ENCODE measurements around the gene EMCN. TPM values are rescaled to one million over a fixed set of nuclear protein-coding genes. Genes with fewer than 3 reads are reported as not detected.

The EMCN gene
- total RNA-seq, 4 donors from 2014 or later: 24.5 to 64.8 (median 32.4) TPM

DNA sequence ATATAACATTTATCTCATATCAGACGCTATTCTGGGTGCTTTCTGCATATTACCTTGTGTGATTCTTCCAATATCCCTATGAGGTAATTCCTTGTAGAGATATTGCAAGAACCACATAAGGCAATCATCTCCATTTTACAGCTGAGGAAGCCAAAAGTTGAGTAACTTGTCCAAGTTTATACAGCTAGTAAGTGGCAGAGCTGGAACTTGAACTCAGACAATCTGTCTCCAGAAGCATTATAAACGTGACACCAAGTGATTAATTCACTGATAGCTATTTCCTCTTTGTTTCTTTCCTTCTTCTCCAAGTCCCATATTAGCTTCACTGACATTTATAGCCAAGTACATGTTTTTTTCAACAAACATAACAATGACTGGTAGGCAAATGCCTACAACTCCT lies 7.3 kb downstream of the EMCN start:
- TF ChIP-seq, protein P1, sequence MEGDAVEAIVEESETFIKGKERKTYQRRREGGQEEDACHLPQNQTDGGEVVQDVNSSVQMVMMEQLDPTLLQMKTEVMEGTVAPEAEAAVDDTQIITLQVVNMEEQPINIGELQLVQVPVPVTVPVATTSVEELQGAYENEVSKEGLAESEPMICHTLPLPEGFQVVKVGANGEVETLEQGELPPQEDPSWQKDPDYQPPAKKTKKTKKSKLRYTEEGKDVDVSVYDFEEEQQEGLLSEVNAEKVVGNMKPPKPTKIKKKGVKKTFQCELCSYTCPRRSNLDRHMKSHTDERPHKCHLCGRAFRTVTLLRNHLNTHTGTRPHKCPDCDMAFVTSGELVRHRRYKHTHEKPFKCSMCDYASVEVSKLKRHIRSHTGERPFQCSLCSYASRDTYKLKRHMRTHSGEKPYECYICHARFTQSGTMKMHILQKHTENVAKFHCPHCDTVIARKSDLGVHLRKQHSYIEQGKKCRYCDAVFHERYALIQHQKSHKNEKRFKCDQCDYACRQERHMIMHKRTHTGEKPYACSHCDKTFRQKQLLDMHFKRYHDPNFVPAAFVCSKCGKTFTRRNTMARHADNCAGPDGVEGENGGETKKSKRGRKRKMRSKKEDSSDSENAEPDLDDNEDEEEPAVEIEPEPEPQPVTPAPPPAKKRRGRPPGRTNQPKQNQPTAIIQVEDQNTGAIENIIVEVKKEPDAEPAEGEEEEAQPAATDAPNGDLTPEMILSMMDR (IDR thresholded peaks at IDR 0.05): no peak
- DNase-seq (ENCODE audit: low spot score): no peak
- no peak for ATAC-seq (ENCODE audit: low FRiP score)

DNA sequence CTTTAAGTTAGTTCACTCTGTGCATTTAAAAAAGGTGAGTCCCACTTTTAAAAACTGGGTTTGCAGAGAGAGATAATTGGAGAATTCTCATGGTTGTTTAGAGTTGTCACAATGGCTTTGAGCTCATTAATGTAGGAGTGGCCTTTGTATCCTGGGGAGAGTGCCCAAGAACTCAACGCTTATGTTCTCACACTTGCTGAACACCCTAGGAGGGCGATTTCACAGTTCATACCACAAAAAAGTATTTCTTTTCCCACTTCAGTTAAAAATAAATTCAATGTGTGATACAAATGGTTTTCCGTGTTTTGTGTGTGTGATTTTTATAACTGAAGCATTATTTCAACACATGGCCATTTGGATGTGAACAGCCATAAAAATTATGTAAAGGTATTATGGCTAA lies 8.4 kb downstream of the EMCN start:
- TF ChIP-seq, protein P1 (IDR thresholded peaks at IDR 0.05): no peak
- DNase-seq (ENCODE audit: low spot score) (no peak), ATAC-seq (ENCODE audit: low FRiP score) (no peak)

DNA sequence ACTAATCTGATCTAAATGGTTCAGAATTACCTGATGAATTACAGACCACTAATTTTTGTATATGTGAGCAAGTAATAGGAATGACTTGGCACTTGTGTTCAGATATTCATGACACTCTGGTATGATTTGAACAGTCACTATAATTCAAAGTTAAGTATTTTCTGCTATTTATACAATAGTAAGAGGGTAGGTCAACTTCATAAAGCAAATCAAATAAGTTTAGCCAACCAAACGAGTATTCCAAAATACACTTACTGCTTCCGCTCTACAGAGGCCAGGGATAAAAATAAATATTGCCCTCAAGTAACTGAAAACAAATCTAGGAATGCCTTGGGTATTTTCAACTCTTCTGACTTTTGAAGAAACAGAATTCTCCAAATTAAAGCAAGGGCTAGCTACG lies 9.1 kb downstream of the EMCN start:
- DNase-seq (ENCODE audit: low spot score) (no peak), ATAC-seq (ENCODE audit: low FRiP score) (no peak)
- TF ChIP-seq, protein P1 (IDR thresholded peaks at IDR 0.05): no peak

DNA sequence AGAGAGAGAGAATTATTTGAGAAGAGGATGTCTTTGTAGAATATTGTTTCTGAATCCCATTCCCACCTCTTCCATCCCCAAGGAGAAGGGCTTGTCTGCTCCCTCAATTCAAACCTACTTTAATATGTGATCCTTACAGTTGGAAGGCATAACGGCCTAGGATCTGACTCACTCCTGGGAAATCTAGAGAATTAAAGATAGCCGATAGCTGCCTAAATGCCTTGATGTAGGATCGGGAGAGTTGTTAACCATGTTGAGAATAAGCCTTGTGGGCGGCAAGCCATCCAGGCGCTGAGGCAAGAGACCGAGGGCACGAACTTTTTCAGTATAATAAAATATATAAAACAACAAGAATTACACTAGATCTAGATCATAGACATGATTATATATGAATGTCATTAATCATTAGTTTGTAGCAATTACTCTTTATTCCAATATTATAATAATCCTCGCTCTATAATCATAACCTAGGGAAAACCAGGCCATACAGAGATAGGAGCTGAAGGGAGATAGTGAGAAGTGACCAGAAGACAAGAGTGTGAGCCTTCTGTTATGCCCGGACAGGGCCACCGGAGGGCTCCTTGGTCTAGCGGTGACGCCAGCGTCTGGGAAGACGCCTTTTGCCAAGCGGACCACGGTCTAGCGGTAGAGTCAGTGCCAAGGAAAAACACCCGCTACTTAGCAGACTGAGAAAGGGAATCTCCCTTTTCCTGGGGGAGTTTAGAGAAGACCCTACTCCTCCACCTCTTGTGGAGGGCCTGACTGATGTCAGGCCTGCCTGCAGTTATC lies 13.5 kb downstream of the EMCN start:
- ATAC-seq (ENCODE audit: low FRiP score) (no peak), DNase-seq (ENCODE audit: low spot score) (no peak)
- TF ChIP-seq, protein P1 (IDR thresholded peaks at IDR 0.05): no peak

DNA sequence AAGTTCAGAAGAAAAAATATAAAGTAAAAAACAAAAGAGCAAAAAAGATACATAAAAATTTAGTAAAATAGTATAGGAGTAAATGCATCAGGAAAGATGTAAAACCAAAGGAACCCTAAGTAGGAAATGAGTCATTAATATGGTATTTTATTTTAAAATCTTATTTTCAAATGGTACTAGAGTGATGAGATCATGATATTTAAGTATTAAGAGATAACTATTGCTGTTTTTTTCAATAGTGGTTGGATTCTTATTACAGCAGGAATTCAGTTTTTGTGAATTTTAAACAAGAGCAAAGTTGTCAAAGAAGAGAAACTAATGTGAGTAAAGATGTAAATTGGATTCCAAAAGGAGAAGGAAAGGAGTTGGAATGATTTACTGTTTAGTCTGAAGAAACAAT lies 20.0 kb downstream of the EMCN start:
- no peak for ATAC-seq (ENCODE audit: low FRiP score)
- TF ChIP-seq, protein P1 (IDR thresholded peaks at IDR 0.05): no peak
- DNase-seq (ENCODE audit: low spot score): no peak

DNA sequence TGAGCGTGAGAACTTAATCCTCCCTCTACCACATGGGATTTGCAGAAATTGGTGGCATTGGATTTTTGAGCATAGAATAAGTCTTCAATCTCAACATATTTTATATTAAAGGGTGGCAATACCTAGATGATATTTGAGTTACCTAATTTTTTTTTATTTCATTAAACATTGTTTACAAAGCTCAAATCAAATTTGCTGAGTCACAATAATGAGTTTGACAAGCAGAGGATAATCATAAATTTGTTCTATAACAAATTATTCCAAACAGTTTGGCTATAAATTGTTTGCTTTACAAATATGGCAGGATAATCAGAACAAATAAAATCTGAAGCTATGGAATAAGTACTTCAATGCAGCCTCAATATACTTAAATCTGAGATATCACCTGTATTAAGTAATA lies 22.7 kb downstream of the EMCN start:
- TF ChIP-seq, protein P1 (IDR thresholded peaks at IDR 0.05): no peak
- no peak for ATAC-seq (ENCODE audit: low FRiP score)
- no peak for DNase-seq (ENCODE audit: low spot score)

DNA sequence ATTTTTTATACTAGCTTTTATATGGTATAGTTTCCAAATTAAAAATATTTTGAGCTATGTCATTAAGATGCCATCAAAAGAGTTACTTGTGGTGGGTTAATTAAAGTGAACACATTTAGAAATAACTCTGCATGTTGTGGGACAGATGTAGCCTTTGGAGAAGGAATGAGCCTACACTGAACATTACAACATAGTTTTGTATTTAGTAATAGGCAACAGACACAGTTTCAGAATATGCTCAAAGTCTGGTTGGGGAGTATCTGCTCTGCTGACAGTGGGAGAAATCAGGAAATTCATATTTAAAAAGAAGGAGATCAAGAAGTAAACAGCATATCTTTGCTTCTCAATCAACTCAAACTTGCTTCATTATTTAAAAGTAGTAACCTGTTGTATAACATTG lies 23.7 kb downstream of the EMCN start:
- TF ChIP-seq, protein P1 (IDR thresholded peaks at IDR 0.05): no peak
- no peak for ATAC-seq (ENCODE audit: low FRiP score)

More for the DNA sequence above, 23.7 kb downstream of the EMCN start:
- no peak for DNase-seq (ENCODE audit: low spot score)
